Tibial nerve (tissue), 4 donors: ENCODE results near the gene HS2ST1. TPM values are rescaled to one million over a fixed set of nuclear protein-coding genes. Genes with fewer than 3 reads are reported as not detected.

ENCODE experiments used
- DNase-seq, 2 donors: peaks; one replicate each; pipeline ENCODE4 v3.0.0-alpha.2; 2019; ENCODE audit warnings: low spot score in 2 of 2
- H3K27ac ChIP-seq, 4 donors: fragments of 200-600 bp; sonication (generic) in 3 of 4; one replicate each; pipeline ENCODE4 v1.5.1; 2017 to 2019; ENCODE audit warnings: mild to moderate bottlenecking in 1 of 4
- H3K27me3 ChIP-seq, 2 donors: fragments of 200-600 bp; sonication (generic) in 1 of 2; one replicate each; pipeline versions ENCODE4 v1.5.1 to v1.6.0; 2017 to 2019
- H3K36me3 ChIP-seq, 3 donors: fragments of 200-600 bp; sonication (generic); one replicate each; pipeline ENCODE4 v1.5.1; 2018 to 2019
- H3K4me1 ChIP-seq, 4 donors: fragments of 200-600 bp; sonication (generic) in 3 of 4; one replicate each; pipeline ENCODE4 v1.5.1; 2017 to 2019
- H3K4me3 ChIP-seq, 4 donors: fragments of 200-600 bp; sonication (generic) in 3 of 4; one replicate each; pipeline ENCODE4 v1.5.1; 2017 to 2019; ENCODE audit warnings: mild to moderate bottlenecking in 1 of 4, moderate library complexity in 1 of 4
- H3K9me3 ChIP-seq, 4 donors: fragments of 200-600 bp; sonication (generic) in 3 of 4; one replicate each; pipeline ENCODE4 v1.5.1; 2017 to 2019
- CTCF ChIP-seq, 5 experiments: fragments of 200-600 bp in 3 of 5; fragments of 450-650 bp in 2 of 5; sonication (generic) in 3 of 5; IDR thresholded peaks; one replicate each; pipeline ENCODE4 v1.5.1; 2016 to 2019; ENCODE audit warnings: antibody characterized with exemption in 5 of 5, mild to moderate bottlenecking in 3 of 5, moderate library complexity in 2 of 5
- EP300 ChIP-seq, 2 donors: sonication (generic); formaldehyde crosslinking; IDR thresholded peaks; one replicate each; pipeline ENCODE4 v1.6.1; 2017; ENCODE audit warnings: antibody characterized with exemption in 2 of 2, mild to moderate bottlenecking in 1 of 2
- POLR2A ChIP-seq, 2 donors: fragments of 450-650 bp; IDR thresholded peaks; one replicate each; pipeline ENCODE4 v1.6.1; 2017; ENCODE audit warnings: antibody characterized with exemption in 2 of 2, mild to moderate bottlenecking in 2 of 2, moderate library complexity in 2 of 2
- WGBS, 2 donors: methylation state at CpG; one replicate each; pipeline ENCODE4 v1.1.5; 2018; 5-methylcytosine and 5-hydroxymethylcytosine counted together
- total RNA-seq, 4 donors: library from RNA; depleted of rRNA; stranded (reverse); fragments of >200 nt; gene quantifications; one replicate each; pipeline ENCODE4 v1.1.0, GENCODE V29; 2016

HS2ST1 gene
- total RNA-seq, 4 donors from 2014 or later, result 10.3 to 12.9 (median 11.2) TPM

- H3K4me3 ChIP-seq, result no peak overlapping the region
- peaks cover 0 to 22% (median 3%) of the 10 kb centered on the region in 4 donors for H3K4me1 ChIP-seq
- no peak for DNase-seq
- 93 to 95% methylated on average over 6 of the region's 6 CpGs for WGBS, 2 donors
- H3K27ac ChIP-seq, result no peak overlapping the region
- TF ChIP-seq CTCF (IDR thresholded peaks at IDR 0.05) (no peak), EP300 (IDR thresholded peaks at IDR 0.05) (no peak), POLR2A (IDR thresholded peaks at IDR 0.05) (no peak)
- no peaks in the 10 kb centered on the region for H3K27me3 ChIP-seq
- H3K9me3 ChIP-seq, result no peaks in the 10 kb centered on the region
- H3K36me3 ChIP-seq, result no peaks in the 10 kb centered on the region
These were observed 245.0 kb downstream of the HS2ST1 start for GRCh38 chr1:87159378-87159915.

Other genes with a start within 250 kb of the HS2ST1 start
- 10 to 100 TPM; 37.7 to 46.1 (median 40.1) TPM for gene SH3GLB1, start 210.1 kb upstream of the HS2ST1 start, total RNA-seq
- 100 to 1,000 TPM in 1 of 4 donors, 10 to 100 TPM in 3; 78.0 to 123 (median 92.3) TPM for gene SELENOF, start 509 bp upstream of the HS2ST1 start, total RNA-seq